AG09319 (cell line): ENCODE results near the gene WNK2.

ENCODE experiments used
- DNase-seq: peaks from one replicate; pipeline ENCODE4 v3.0.0-alpha.2; 2010; ENCODE audit warnings: low read depth; ENCODE audit errors: extremely low read depth
- TF ChIP-seq, protein P1 (sequence below): IDR thresholded peaks from 2 replicates; pipeline ENCODE4 v1.5.1; 2011; ENCODE audit warnings: low read depth, mild to moderate bottlenecking, inconsistent platforms, low read length, moderate library complexity

The WNK2 gene

DNA sequence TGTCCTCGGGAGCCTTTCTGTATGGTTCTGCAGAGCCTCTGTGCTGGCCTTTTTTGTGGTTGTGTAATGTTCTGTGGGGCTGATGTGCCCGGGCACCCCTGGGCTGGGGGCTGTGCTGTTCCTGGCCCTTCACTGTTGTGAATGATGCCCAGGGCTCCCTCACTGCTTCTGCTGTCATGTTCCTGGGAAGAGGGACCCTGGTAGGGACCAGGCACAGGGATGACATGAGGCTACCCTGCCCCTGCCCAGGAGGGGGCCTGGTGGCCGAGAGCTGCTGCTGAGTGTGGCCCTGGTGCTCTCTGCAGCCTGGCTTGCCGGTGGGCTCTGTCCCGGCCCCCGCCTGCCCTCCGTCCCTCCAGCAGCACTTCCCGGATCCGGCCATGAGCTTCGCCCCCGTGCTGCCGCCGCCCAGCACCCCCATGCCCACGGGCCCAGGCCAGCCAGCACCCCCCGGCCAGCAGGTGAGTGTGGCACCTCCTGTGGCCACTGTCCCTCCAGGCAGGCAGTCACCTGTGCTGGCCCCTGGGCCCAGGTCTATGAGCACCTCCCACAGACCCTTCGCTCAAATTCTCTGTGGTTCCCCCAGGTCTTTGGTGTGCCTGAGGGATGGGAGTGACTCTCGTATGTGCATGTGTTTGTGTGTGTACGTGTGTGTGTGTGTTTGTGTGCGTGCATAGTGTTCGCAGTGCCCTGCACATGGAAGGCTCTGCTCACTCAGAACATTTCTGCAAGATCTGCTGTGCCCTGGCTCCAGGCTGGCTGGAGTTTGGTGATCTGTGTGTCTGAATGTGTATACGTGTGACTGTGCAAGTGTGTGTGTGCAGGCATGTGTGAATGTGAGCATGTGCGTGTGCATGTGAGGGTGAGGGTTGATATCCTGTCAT is 72.3 kb downstream of the WNK2 start:
- no peak for DNase-seq
- TF ChIP-seq, protein P1, sequence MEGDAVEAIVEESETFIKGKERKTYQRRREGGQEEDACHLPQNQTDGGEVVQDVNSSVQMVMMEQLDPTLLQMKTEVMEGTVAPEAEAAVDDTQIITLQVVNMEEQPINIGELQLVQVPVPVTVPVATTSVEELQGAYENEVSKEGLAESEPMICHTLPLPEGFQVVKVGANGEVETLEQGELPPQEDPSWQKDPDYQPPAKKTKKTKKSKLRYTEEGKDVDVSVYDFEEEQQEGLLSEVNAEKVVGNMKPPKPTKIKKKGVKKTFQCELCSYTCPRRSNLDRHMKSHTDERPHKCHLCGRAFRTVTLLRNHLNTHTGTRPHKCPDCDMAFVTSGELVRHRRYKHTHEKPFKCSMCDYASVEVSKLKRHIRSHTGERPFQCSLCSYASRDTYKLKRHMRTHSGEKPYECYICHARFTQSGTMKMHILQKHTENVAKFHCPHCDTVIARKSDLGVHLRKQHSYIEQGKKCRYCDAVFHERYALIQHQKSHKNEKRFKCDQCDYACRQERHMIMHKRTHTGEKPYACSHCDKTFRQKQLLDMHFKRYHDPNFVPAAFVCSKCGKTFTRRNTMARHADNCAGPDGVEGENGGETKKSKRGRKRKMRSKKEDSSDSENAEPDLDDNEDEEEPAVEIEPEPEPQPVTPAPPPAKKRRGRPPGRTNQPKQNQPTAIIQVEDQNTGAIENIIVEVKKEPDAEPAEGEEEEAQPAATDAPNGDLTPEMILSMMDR, result no peak

DNA sequence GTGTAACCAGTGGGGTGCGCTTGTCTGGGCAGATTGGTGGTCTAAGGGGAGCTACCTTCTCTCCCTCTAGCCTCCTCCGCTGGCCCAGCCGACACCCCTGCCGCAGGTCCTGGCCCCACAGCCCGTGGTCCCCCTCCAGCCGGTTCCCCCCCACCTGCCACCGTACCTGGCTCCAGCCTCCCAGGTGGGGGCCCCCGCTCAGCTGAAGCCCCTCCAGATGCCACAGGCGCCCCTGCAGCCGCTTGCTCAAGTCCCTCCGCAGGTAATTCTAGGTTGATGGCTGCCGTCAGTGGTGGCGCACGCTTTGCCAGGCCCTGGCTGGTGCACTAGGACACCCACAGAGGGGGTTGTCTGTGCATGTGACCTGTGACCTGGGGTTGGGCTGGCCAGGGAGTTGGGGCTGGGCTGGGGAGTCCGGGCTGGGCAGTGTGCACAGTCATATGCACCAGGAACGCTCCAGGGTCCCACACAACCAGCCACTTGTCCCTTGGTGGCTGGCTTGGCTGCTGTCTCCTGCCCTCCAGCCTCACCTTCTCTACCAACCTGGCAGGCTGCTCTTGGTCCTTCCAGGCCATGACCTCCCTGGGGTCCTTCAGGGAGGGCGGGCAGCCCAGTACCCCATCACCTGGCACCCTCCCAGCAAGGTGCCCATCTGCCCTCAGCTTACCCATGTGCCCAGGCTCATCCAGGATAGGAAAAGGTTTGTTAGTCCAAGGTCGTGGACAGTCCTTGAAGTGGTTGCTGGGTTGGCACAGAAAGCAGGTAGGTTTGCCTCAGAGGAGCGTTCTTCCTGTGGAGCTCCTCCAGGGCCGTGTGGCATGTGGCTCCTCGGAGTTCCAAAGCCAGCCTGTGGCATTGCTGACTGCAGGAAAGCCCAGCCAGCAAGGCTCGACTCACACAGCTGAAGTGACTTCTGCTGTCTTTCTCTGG is 73.2 kb downstream of the WNK2 start:
- TF ChIP-seq, protein P1, result no peak
- DNase-seq, result no peak

DNA sequence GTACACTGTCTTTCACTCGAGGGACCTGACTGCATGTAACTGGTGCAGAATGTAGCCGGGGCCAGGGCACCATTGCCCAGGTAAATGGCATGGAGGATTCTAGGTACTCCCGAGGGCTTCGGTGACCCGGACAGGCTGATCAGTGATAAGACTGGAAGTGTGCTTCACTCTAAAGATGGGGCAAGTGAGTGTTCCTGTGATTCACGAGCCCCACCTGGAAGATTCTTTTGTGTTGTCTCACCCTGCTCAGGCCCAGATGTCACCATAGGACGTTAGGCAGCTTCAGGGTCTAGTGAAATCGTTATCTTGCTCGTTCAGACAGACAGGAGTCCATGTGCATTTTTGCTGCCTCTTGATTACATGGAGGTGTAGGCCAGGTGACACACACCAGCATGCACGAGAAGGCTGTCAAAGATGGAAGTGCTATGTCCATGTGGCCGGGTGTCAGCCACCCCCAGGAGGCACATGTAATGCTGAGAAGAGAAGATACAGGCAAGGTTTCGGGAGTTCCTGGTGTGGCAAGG is 73.9 kb downstream of the WNK2 start:
- TF ChIP-seq, protein P1, result no peak
- DNase-seq, result no peak

DNA sequence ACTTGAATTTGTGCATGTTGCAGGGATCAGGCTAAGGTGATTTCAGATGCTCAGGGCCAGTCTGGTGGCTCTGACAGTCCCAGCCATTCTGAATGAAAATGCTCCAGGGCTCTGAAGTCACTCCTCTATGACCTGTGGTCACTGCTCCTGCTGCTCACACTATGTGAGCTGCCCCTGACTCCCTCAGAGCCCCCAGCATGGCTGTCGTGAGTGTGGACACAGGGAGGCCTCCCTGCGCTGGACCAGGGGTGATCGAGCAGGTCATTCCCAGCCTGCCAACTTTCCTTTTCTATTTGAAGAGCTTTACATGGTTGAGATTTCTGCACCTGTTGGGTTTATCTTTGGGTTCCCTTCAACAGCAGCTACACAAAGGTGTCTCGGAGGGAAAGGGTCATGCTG is 74.5 kb downstream of the WNK2 start:
- TF ChIP-seq, protein P1, result no peak
- no peak for DNase-seq

DNA sequence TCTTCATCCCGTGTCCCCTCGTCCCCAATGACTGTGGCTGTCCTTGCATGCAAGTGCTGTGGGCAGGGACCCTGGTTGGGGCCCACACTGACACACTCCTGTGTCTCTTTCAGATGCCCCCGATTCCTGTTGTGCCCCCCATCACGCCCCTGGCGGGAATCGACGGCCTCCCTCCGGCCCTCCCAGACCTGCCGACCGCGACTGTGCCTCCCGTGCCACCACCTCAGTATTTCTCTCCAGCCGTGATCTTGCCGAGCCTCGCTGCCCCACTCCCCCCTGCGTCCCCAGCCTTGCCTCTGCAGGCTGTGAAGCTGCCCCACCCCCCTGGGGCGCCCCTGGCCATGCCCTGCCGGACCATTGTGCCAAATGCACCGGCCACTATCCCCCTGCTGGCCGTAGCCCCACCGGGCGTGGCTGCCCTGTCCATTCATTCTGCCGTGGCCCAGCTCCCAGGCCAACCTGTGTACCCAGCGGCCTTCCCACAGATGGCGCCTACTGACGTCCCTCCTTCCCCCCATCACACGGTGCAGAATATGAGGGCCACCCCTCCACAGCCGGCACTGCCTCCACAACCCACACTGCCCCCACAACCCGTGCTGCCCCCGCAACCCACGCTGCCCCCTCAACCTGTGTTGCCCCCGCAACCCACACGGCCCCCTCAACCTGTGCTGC is 75.0 kb downstream of the WNK2 start:
- TF ChIP-seq, protein P1, result no peak
- DNase-seq, result no peak

DNA sequence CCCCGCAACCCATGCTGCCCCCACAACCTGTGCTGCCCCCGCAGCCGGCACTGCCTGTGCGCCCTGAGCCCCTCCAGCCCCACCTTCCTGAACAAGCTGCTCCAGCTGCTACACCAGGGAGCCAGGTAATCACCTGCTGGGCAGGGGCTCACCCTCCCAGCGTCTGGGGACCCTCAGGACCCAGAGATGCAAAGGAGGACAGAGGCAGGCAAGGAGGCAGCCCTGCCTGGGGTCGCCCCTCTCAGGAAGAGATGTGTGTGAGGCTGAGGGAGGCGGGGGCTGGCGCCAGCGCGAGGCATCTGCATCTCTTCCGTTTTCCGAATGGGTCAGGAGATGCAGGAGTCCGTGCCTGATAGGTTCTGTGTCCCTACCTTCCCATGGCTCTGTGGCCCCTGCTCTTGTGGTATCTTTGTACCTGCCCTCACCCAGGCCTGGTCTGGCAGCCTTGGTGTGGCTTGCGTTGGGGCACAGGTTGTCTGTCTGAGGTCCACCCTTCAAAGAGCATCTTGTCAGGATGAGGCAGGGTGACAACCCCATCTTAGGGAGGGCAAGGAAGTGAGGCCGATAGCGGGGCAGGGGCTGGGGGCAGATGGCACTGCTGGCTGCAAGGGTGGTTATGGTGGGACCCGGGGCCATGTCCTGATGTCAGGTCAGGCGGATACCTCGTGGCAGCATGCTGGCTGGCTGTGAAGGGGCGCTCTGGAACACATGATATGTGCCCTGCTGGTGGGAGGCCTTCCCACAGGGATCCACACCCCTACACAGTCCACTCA is 75.7 kb downstream of the WNK2 start:
- no peak for DNase-seq
- TF ChIP-seq, protein P1, result no peak
